SW 1271 (cell line): ENCODE measurements around the gene DHX36.

Experiments
- DNase-seq, 2 experiments: peaks; one replicate each; lab custom pipeline; 2025; lab: John Stamatoyannopoulos, UW

Gene DHX36

GRCh38 chr3:154290187-154290586, 34.1 kb downstream of the DHX36 start:
- no peak for DNase-seq

GRCh38 chr3:154285221-154285620, 39.1 kb downstream of the DHX36 start:
- DNase-seq: no peak

- no peak for DNase-seq
Observed at GRCh38 chr3:154280161-154280560, 44.1 kb downstream of the DHX36 start.

DNA sequence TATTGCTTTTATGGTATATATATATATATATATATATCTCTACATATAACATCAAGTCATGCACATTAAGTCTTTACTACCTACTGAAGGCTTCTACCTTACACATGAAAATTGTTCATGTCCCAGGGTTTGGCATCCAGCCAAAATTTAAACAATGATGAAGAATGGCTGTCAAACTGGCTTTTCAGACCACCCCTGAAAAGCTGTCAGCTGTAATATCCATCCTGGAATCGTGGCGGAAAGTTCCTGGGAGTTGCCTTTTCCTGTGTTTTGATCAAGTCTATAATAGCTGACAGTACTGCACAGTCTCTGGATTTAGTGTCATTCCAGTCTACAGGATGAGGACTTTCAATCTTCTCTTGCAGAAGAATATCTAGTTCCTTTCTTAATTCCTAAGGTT, 48.3 kb downstream of the DHX36 start:
- DNase-seq: no peak

- DNase-seq: no peak
Observed at GRCh38 chr3:154275292-154275691, 49.0 kb downstream of the DHX36 start.

- no peak for DNase-seq
Observed at GRCh38 chr3:154274348-154274747, 49.9 kb downstream of the DHX36 start.

- DNase-seq: no peak
Observed at GRCh38 chr3:154273381-154273780, 50.9 kb downstream of the DHX36 start.

DNA sequence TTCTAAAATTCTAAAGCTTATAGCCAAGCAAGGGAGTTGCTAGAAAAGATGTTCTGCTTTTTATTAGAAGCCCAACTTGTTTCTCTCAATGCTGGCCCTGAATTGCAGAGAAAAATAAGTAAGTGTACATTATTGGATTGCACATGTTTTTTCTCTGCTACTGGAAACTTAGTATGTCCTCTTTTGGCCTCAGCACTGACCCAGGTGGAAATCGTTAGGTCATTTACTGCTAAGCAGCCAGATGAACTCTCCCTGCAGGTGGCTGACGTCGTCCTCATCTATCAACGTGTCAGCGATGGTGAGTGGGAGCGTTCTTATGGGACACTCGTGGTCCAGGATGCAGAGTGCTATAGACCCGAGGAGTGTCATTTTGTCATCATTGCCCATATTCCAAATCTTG, 69.8 kb downstream of the DHX36 start:
- no peak for DNase-seq

DNA sequence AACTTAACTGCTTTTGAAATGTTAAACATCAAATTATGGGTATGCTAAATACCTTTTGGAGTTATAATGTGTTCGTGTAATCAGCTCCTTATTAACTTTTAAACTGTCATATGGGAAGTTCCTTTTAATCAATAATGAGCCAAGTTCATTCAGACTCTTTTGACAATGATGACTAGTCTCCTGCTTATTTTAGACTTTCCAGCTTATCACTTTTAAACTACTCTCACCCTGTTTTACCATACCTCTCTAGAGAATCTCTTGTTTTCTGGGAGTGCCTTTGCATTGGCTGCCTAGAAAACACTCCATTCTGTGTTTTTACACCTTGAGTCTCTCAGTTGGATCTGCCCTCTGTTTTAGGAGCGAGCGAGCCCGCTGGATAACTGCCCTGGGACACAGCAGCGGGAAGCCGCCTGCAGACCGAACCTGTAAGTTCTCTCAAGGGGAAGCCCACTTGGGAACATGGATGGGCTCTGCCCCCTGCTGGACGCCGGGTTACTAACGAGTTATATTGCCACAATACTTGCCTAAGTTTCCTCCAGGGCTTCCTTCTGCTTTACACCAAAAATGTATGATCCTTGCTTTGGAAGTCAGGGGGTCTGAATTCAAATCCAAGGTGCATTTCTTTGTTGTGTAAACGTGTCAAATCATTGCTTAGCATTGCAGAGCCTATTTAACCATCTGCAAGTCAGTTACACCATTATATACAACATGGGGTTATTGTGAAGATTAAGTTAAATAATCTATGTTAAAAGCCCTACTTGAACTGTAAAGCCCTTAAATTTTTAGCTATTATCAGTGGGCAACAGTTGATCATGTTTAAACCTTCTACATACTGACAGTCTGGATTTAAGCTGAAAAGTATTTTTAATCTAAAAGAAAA, 71.3 kb downstream of the DHX36 start:
- DNase-seq: peak in 1 of 2 experiments; percentile 53

- DNase-seq: no peak
Observed at GRCh38 chr3:154251610-154252009, 72.7 kb downstream of the DHX36 start.

GRCh38 chr3:154250291-154250690, 74.0 kb downstream of the DHX36 start:
- no peak for DNase-seq

DNA sequence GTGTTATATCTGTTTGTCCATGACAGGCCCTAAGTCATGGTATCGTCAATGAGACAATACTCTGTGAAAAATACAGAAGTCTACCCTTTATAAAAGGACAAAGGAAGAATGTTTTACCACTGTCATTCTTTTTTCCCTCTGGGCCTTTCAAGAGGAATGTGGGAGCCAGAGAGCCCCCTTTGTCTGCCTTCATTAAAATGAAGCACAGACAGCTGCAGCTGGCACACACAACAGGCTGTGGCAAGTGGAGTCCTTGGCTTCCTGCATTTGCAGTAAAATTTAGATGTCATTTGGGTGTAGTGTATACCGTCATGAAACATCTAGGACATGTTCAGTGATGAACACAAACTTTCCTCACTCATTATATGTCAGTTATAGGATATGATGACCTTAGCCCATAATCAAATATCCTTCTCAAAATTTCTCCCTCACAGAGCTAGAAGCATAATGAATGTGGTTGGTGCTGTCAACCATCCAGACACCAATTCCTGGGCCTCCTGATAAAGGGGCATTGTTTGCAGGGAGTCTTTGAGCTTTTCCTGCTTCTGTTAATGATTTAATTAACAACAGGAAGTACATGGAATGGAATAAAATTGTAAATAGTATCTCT, 76.4 kb downstream of the DHX36 start:
- DNase-seq: no peak

DNA sequence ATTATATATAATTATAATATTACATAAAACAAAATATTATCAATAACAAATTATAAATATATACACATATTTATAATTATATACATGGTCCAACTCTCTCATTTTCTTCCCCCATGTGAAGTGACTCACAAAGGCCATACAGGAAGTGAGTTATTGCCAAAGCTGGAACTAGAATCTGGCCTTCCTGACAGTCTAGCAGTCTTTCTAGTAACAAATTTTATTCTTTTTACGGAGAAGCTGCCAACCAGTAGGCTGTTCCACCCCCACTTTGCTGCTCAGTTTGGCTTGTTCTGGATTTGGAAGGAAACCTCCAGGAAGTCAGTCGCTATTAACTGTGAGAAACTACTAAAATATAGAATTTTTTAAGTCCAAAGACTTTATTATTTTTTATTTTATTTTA, 79.6 kb downstream of the DHX36 start:
- DNase-seq: peak in 1 of 2 experiments; percentile 11

DNA sequence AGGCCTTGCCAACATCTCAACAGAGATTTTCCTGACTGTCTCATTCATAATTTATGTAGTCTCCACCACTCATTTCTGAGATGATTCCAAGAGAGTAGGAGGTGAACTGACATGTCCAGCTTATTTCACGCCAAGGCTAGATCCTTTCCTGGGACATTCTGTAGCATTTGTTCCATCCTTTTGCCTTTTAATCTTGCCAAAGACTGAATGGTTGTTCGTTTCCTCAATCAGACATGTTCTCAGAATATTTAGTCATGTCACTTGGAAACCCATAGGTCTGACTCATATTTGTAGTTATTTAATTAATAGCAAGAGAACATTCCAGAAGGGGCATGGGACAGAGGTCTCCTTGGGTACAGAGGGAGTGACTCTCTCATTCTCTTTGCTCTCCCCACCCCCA, 80.9 kb downstream of the DHX36 start:
- DNase-seq: no peak

DNA sequence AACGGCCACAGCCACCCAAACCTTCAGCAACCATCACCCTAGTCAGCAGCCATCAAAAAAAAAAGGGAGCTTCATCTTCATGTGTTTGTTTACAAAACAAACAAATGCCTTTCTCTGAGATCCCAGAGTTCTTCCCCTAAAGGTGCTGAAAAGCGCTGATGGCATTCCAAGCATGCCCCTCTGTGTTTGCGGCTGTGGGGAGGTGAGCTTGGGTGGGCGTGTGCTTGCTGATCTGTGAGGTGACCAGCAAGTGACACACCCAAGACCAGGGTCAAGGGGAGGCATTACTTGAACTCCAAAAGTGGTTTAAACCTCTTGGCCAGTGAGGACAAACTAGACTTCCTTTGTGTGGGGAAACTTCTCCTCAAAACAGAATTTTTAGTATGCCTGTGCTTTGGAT, 81.5 kb downstream of the DHX36 start:
- DNase-seq: no peak

DNA sequence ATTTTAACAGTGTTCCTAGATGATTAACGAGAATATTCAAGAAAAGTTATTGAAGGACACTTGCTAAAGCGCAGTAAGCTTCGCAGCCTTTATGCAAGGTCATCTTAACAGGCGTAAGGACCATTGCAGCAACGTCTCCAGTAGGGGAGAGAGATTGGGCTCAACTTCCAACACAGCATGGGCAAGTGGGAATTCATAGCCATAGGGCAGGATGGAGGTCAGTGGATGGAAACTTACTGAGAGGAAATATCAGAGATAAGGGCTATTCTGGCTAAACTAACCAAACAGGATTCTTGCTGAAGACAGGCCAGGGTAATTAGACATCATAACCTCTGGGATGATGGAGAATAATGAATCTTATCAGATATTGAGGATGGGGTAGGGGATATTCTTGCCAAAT, 82.8 kb downstream of the DHX36 start:
- DNase-seq: no peak

- DNase-seq: no peak
Observed at GRCh38 chr3:154240235-154240634, 84.1 kb downstream of the DHX36 start.

- no peak for DNase-seq
Observed at GRCh38 chr3:154236331-154236730, 88.0 kb downstream of the DHX36 start.

- DNase-seq: no peak
Observed at GRCh38 chr3:154235330-154235729, 89.0 kb downstream of the DHX36 start.

- no peak for DNase-seq
Observed at GRCh38 chr3:154229217-154229590, 95.1 kb downstream of the DHX36 start.

GRCh38 chr3:154228561-154229216, 95.6 kb downstream of the DHX36 start:
- DNase-seq: no peak

- no peak for DNase-seq
Observed at GRCh38 chr3:154227531-154227930, 96.8 kb downstream of the DHX36 start.

GRCh38 chr3:154225536-154225935, 98.8 kb downstream of the DHX36 start:
- no peak for DNase-seq
